ENCODE results near the gene GPM6B. TPM values are rescaled to one million over a fixed set of nuclear protein-coding genes. Genes with fewer than 3 reads are reported as not detected.
A peak's percentile ranks its signal among the peaks of the same experiment; 100 is the strongest.

Gene GPM6B
- total RNA-seq, 1 donor from 2014 or later = 6.2 TPM

GRCh38 chrX:13721819-13722519 lies 94.9 kb downstream of the GPM6B start:
- DNase-seq (ENCODE audit: low spot score in 2 of 2, unreplicated experiment in 2 of 2) = no peak
- Mint-ChIP-seq H3K36me3 (peaks cover 19% of the 10 kb centered on the region), H3K9me3 (peaks cover 29% of the 10 kb centered on the region), H3K4me3 (no peak overlapping the region), H3K27me3 (ENCODE audit: low read depth) (no peaks in the 10 kb centered on the region), H3K4me1 (peaks cover 21% of the 10 kb centered on the region), H3K27ac (peak overlapping the region; percentile 88)
- no peak for TF ChIP-seq CTCF (IDR thresholded peaks at IDR 0.05; ENCODE audit: unreplicated experiment)

DNA sequence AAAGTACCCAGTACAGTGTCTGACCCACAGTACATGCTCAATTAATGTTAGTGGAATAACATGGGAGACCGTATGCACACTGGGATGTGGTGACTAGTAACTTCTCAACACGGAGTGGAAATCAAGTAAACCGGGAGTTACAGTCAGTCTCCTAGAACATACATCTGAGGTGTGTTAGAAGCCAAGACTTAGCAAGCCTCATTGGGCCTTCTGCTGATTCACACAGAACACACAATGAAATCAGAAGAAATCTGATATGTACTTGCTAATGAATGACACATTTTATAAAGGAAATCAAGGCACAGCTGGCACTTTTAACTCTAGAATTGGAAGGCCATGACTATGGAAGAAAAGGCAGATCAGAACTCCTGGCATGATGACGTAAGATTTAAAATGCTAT lies 95.5 kb downstream of the GPM6B start:
- DNase-seq (ENCODE audit: low spot score in 2 of 2, unreplicated experiment in 2 of 2) = no peak
- H3K27ac Mint-ChIP-seq = peak overlapping the region; percentile 88
- peaks cover 24% of the 10 kb centered on the region for H3K9me3 Mint-ChIP-seq
- TF ChIP-seq CTCF (IDR thresholded peaks at IDR 0.05; ENCODE audit: unreplicated experiment) = no peak
- no peak overlapping the region for H3K4me3 Mint-ChIP-seq
- no peaks in the 10 kb centered on the region for H3K27me3 Mint-ChIP-seq (ENCODE audit: low read depth)
- H3K36me3 Mint-ChIP-seq = peaks cover 14% of the 10 kb centered on the region
- H3K4me1 Mint-ChIP-seq = peaks cover 21% of the 10 kb centered on the region

Other genes with a start within 250 kb of the GPM6B start
- gene EGFL6, start 247.5 kb downstream of the GPM6B start, total RNA-seq = 8.4 to 12.3 TPM (median 11.3 TPM) in 3 replicates
- 3.3 to 3.8 TPM (median 3.4 TPM) in 3 replicates for gene TCEANC, start 164.0 kb downstream of the GPM6B start, total RNA-seq
- gene RAB9A, start 128.0 kb downstream of the GPM6B start, total RNA-seq = 18.6 to 21.0 TPM (median 20.6 TPM) in 3 replicates
- 20.2 to 22.0 TPM (median 21.5 TPM) in 3 replicates for gene TRAPPC2, start 82.5 kb downstream of the GPM6B start, total RNA-seq
- gene OFD1, start 82.3 kb downstream of the GPM6B start, total RNA-seq = 46.3 to 50.8 TPM (median 46.5 TPM) in 3 replicates
- 16.2 to 16.7 TPM (median 16.6 TPM) in 3 replicates for gene GEMIN8, start 212.8 kb upstream of the GPM6B start, total RNA-seq

Measured in mesothelial cell of epicardium (in vitro differentiated cells).